ENCODE measurements around the gene BRAT1.
"Not testable (repeated sequence)": the region's sequence is repeated elsewhere in the genome, so short reads cannot be mapped to it uniquely, and the experiment has no call there.

Gene BRAT1

GRCh38 chr7:2568521-2569223 is 13.3 kb upstream of the BRAT1 start:
- H3K27ac ChIP-seq, result no peak overlapping the region
- H3K4me3 ChIP-seq (ENCODE audit: low read depth, low read length), result no peak overlapping the region
- no peak for TF ChIP-seq CTCF (IDR thresholded peaks at IDR 0.05; ENCODE audit: low read depth, low read length)
- H3K9me3 ChIP-seq (ENCODE audit: severe bottlenecking), result no peaks in the 10 kb centered on the region
- no peaks in the 10 kb centered on the region for H3K27me3 ChIP-seq (ENCODE audit: insufficient read depth, low read depth, severe bottlenecking)
- H3K36me3 ChIP-seq, result peaks cover 11% of the 10 kb centered on the region
- no peak for DNase-seq

GRCh38 chr7:2567679-2568278 is 12.5 kb upstream of the BRAT1 start:
- no peak for DNase-seq
- H3K9me3 ChIP-seq (ENCODE audit: severe bottlenecking), result no peaks in the 10 kb centered on the region

GRCh38 chr7:2566890-2567678 is 11.8 kb upstream of the BRAT1 start:
- DNase-seq, result no peak
- no peak overlapping the region for H3K4me3 ChIP-seq (ENCODE audit: low read depth, low read length)
- no peaks in the 10 kb centered on the region for H3K9me3 ChIP-seq (ENCODE audit: severe bottlenecking)
- no peak for TF ChIP-seq CTCF (IDR thresholded peaks at IDR 0.05; ENCODE audit: low read depth, low read length)
- peaks cover 7% of the 10 kb centered on the region for H3K36me3 ChIP-seq
- H3K27me3 ChIP-seq (ENCODE audit: insufficient read depth, low read depth, severe bottlenecking), result no peaks in the 10 kb centered on the region
- H3K27ac ChIP-seq, result no peak overlapping the region

More at GRCh38 chr7:2567679-2568278, 12.5 kb upstream of the BRAT1 start:
- Histone ChIP-seq H3K4me3 (ENCODE audit: low read depth, low read length) (no peak overlapping the region), H3K27ac (no peak overlapping the region), H3K27me3 (ENCODE audit: insufficient read depth, low read depth, severe bottlenecking) (no peaks in the 10 kb centered on the region), H3K36me3 (peaks cover 10% of the 10 kb centered on the region)
- TF ChIP-seq CTCF (IDR thresholded peaks at IDR 0.05; ENCODE audit: low read depth, low read length), result peak; percentile 72

GRCh38 chr7:2566348-2566889 is 11.1 kb upstream of the BRAT1 start:
- Histone ChIP-seq H3K4me3 (ENCODE audit: low read depth, low read length) (no peak overlapping the region), H3K27me3 (ENCODE audit: insufficient read depth, low read depth, severe bottlenecking) (no peaks in the 10 kb centered on the region), H3K27ac (no peak overlapping the region), H3K36me3 (peaks cover 3% of the 10 kb centered on the region), H3K9me3 (ENCODE audit: severe bottlenecking) (no peaks in the 10 kb centered on the region)
- no peak for DNase-seq
- no peak for TF ChIP-seq CTCF (IDR thresholded peaks at IDR 0.05; ENCODE audit: low read depth, low read length)

GRCh38 chr7:2564970-2565540 is 9.7 kb upstream of the BRAT1 start:
- TF ChIP-seq CTCF (IDR thresholded peaks at IDR 0.05; ENCODE audit: low read depth, low read length), result no peak
- Histone ChIP-seq H3K27ac (no peak overlapping the region), H3K9me3 (ENCODE audit: severe bottlenecking) (no peaks in the 10 kb centered on the region), H3K27me3 (ENCODE audit: insufficient read depth, low read depth, severe bottlenecking) (no peaks in the 10 kb centered on the region), H3K4me3 (ENCODE audit: low read depth, low read length) (no peak overlapping the region), H3K36me3 (peaks cover 3% of the 10 kb centered on the region; the same call in 1 of the 2 replicates)
- no peak for DNase-seq

GRCh38 chr7:2563955-2564354 is 8.6 kb upstream of the BRAT1 start:
- not testable (repeated sequence) for H3K36me3 ChIP-seq; H3K9me3 ChIP-seq (ENCODE audit: severe bottlenecking); DNase-seq; H3K27ac ChIP-seq; H3K4me3 ChIP-seq (ENCODE audit: low read depth, low read length); H3K27me3 ChIP-seq (ENCODE audit: insufficient read depth, low read depth, severe bottlenecking)
